HG02970 (cell line): ENCODE data around the gene UPB1.

ENCODE experiments used
- ATAC-seq: cut with Tn5 transposase; IDR thresholded peaks from one replicate; pipeline ENCODE4 v1.9.1; 2021; ENCODE audit warnings: mild to moderate bottlenecking, moderate library complexity, moderate number of reproducible peaks; ENCODE audit not compliant: unreplicated experiment, low FRiP score

UPB1 gene

DNA sequence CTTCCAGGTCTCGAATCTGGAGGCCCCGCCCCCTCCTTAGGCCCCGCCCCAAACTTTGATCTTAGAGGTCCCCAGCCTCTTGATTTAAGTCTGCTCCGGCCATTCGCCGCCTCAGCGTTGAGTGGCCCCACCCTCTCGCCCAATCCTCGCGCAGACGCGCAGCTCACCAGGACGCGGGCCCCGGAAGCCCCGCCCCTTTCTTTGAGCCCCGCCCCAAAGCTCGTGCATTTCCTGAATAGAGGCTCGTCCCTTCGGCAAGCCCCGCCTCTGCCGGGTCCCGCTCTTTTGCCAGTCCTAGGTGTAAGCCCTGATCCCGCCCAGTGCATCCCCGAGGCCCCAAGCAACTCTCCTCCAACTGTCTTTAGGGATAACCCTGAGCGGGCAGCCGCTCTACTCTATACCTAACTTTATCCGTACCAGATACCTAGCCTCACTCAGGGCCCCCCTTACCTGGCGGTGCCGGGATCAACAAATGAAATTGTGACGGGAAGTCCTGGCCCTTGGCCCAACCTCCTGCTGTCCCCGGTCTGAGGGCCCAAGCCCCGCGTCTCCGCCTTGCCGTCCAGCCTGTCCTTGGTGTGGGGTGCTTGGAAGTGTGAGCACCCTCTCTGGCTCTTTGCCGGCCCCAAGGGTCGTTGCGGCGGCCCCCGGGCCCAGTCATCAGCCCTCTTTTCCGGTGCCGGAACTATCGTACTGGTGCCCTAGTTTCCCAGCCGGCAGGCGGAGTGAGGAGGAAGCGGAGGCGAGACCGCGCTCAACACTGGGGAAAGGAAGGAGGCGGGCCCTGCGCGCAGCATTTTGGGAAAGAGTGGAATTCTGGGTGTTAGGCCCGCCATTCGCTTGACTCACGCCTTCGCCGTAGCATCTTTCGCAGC, 60.3 kb downstream of the UPB1 start, which contains the start of gene SNRPD3:
Gene SNRPD3, plus strand, starts transcription at position 835 of the 875 bp plus-strand sequence. CDS start 1,676 bp downstream, outside the sequence.
- ATAC-seq, result peak; percentile 72

DNA sequence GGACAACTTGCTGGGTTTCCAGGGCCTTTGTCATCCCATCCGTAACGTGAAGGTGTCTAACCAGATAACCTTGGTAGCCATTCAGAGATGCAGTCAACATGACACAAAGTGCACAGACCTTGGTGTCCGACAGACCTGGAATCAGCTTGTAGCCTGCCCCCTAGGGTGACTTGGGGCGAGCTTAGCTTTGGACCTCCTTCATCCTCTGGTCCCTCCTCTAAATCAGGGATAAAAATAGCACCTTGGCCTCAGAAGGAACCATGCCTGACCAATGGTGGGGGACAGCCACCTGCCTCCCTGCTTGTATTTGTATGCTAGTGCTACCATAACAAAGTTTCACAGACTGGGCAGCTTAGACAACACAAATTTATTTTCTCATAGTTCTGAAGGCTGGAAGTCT, 64.3 kb downstream of the UPB1 start:
- no peak for ATAC-seq

DNA sequence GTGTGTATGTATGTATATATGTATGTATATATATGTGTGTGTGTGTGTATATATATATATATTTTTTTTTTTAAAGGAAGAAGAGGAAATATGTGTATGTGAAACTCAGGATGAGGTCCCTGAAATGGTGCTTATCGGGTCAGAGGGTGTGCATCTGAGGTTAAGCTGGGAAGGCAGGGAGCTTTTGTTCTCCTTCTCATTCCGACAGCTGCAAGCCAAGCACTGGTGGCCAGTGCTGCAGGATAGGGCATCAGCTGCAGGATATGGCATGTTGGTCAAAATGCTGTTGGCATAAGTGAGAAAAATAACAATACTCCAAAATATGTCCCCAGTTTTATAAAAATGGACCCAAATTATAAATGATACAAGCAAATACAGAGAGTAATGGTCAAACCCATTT, 68.1 kb downstream of the UPB1 start:
- no peak for ATAC-seq

DNA sequence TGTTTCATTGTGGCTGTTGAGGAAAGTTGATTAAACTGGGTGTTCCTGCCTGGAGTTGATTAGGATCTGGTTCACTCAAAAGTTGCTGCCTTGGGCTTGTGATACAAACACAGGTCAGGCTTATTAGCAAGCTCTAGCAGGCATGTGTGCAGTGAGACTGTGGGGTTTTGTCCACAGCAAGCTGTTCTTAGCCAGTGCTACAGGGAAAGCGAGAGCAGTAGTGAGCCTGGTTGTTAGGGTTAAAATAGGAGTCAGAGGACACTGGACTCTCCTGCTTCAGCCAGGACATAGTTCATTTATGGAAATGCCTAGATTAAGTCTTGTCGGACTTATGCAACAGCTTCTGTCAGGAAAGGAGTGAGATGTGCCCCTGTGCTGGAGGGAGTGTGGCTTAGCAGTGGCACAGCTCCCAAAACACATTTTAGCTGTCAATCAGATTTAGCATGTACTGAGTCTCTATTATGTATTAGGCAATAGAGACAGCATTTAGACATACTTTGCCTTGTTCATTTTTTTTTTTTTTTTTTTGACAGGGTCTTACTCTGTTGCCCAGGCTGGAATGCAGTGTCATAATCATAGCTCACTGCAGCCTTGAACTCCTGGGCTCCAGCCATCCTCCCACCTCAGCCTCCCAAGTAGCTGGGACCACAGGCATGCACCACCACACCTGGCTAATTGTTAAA, 69.4 kb downstream of the UPB1 start:
- ATAC-seq, result no peak

DNA sequence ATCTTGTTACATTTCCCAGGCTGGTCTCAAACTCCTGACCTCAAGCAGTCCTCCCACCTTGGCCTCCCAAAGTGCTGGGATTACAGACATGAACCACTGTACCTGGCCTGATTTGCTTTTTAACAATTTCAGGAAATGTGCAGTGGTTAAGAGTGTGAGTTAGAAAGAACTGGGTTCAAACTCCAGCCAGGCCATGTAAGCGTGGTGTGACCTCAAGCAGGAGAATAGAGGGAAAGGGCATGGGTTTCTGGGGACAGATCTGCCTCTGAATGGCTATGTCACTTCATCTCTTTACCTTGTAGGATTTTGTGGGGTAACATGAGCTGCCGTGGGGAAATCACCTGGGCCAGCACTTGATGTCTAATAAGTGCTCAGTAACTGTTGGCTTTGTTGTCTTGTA, 69.9 kb downstream of the UPB1 start:
- ATAC-seq, result no peak

DNA sequence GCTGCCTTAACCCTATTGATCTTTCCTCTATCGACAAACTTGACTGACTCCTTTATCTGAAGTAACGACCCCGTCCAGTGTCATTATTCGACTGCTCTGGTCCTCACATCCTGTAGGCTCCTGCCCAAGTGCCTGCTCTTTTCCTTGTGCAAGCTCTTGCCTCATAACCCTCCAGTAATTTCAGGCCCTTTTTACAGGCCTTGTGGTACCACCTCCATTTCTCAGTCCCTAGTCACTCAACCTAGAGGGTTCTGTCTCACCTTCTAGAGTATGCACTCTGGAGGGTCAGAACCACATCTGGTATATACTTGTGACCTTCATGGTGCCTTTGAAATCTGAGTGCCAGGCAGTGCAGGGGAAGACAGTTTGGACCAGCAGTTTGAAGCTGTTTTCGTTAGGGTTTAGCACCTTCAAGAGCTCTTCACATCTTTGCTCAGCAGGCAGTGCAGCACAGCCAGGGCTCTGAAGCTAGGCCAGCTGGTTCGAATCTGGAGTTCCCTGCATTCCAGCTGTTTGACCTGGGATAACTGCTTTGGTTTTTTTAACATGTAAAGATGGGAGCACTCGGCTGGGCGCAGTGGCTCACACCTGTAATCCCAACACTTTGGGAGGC, 71.9 kb downstream of the UPB1 start:
- ATAC-seq, result no peak

DNA sequence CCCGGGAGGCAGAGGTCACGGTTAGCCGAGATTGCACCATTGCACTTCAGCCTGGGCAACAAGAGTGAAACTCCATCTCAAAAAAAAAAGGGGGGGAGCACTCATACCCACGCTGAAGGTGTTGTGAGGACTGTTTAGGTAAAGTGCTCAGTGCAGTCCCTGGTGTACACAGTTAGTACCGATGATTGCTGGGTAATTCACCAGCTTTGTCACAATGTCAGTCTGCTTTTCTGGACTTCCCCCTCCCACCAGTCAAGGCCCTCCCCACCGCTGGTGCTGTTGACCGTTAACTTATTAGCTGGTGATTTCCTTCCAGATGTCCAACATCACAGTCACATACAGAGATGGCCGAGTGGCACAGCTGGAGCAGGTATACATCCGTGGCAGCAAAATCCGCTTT, 72.5 kb downstream of the UPB1 start:
- no peak for ATAC-seq

DNA sequence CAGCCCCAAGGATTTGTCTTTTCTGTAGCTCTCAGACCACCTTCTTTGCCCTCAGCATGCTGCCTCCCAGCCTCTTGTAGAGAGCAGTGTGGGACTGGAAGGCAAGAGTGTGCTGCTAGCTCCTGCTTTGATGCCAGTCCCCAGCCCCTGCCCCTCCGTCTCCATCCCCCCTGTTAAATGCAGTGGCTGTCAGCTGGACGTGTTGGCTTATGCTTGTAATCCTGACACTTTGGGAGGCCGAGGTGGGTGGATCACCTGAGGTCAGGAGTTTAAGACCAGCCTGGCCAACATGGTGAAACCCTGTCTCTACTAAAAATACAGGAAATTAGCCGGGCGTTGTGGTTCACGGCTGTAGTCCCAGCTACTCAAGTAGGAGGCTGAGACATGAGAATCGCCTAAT, 76.1 kb downstream of the UPB1 start:
- no peak for ATAC-seq

DNA sequence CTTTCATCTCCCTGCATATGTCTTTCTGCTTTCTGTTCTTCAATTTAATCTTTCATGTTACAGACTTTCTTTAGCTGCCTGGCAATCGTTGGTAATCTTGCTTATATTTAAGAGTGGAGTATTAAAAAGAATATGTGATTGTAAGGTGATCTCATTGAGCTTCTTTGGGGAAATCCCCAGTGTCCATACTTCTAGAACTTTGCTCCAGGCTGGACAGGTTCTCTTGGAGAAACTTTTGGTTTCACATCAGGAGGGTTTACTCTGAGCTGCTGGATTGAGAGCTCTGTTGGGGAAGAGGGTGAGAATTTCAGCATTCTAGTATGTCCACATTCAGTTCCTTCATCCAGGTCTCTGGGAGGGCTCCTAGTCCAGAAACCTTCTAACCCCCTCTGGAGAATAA, 81.6 kb downstream of the UPB1 start:
- ATAC-seq, result no peak
